NCI-H2107 treated with DMSO at 0.1 percent for 48 hours (cell line): ENCODE data around the gene ZBTB7A.

ENCODE experiments used
- DNase-seq: peaks from one replicate; lab custom pipeline; 2025; ENCODE audit not compliant: unreplicated experiment; lab: John Stamatoyannopoulos, UW

Gene ZBTB7A

DNA sequence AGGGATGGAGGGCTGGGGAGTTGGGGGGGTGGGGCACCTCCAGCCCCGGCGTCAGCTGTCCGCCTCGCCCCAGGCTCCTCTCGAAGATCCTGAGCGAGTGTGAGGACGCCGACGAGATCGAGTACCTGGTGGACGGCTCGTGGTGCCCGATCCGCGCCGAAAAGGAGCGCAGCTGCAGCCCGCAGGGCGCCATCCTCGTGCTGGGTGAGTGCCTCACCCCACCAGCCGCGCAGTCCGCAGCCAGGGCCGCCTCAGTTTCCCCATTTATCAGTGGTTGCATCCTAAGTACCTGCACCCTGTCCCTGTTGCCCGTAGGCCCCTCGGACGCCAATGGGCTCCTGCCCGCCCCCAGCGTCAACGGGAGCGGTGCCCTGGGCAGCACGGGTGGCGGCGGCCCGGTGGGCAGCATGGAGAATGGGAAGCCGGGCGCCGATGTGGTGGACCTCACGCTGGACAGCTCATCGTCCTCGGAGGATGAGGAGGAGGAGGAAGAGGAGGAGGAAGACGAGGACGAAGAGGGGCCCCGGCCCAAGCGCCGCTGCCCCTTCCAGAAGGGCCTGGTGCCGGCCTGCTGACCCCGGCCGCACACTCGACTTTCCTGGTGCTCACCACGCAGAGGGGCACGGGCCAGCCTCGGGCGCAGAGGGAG lies 29.3 kb downstream of the ZBTB7A start:
- DNase-seq = no peak

GRCh38 chr19:4036576-4037300 lies 30.0 kb downstream of the ZBTB7A start:
- no peak for DNase-seq

GRCh38 chr19:4035582-4035981 lies 31.1 kb downstream of the ZBTB7A start:
- DNase-seq = no peak

GRCh38 chr19:4035018-4035566 lies 31.6 kb downstream of the ZBTB7A start:
- no peak for DNase-seq

- no peak for DNase-seq
Measured at GRCh38 chr19:4034048-4035017, 32.4 kb downstream of the ZBTB7A start.

- no peak for DNase-seq
Measured at GRCh38 chr19:4033028-4033956, 33.4 kb downstream of the ZBTB7A start.

DNA sequence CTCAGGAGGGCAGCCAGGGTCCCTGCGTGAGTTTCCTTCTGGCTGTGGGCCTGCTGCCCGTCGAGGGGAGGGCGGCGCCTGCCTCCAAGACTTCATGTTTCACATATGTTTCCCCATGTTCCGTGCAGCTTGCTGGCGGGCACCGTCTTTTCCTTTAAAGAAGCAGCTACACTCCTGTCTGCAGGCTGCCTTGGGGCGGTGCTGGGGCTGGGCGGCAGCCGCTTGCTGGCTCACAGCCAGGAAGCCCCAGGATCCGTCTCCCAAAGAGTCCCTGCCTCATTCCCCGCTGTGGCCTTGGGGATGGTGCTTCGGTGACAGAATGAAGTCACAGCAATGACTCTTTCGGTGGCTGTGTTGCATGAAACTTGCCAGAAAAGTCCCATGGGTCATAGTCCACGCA lies 34.3 kb downstream of the ZBTB7A start:
- DNase-seq = no peak

DNA sequence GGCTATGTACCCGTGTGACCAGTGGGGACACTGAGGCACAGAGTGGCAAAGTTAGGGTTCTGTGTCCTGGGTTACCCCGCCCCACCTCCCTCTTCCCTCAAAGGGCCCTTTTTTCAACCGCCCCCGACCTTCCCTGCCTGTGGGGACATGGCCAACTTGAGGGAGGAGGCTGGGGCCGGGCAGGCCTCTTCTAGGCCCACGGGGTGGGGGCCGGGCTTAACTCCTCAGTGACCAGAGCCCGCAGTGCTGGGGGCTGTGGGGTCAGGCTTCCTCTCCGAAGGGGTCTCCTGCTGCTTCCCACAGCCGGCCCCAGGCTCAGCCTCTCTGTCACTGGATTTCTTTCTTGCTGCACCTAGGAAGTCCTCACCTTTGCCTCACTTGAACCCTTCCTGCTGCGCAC lies 35.3 kb downstream of the ZBTB7A start:
- DNase-seq = no peak

- no peak for DNase-seq
Measured at GRCh38 chr19:4030981-4031380, 35.7 kb downstream of the ZBTB7A start.

GRCh38 chr19:4030552-4030951 lies 36.1 kb downstream of the ZBTB7A start:
- DNase-seq = no peak

DNA sequence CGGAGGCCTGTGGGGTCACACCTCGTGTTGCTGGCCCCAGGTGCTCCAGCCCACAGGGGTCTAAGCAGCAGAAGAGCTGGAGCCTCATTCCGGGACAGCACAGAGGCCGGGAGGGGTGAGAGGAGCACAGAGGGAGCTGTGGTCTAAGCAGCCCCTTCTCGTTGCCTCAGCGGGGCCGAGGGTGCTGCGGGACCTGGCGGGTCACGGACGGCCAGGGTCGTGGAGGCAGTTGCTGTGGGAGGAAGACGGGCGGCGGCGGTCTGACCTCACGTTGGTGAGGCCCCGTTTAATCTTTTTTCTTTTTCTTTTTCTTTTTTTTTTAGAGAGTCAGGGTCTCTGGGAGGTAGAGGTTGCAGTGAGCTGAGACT lies 37.5 kb downstream of the ZBTB7A start:
- no peak for DNase-seq

GRCh38 chr19:4028334-4029246 lies 38.1 kb downstream of the ZBTB7A start:
- no peak for DNase-seq

- DNase-seq = no peak
Measured at GRCh38 chr19:4027146-4027545, 39.6 kb downstream of the ZBTB7A start.

GRCh38 chr19:4025317-4025716 lies 41.4 kb downstream of the ZBTB7A start:
- no peak for DNase-seq

- no peak for DNase-seq
Measured at GRCh38 chr19:4023600-4024398, 42.9 kb downstream of the ZBTB7A start.

- no peak for DNase-seq
Measured at GRCh38 chr19:4019578-4019977, 47.1 kb downstream of the ZBTB7A start.

DNA sequence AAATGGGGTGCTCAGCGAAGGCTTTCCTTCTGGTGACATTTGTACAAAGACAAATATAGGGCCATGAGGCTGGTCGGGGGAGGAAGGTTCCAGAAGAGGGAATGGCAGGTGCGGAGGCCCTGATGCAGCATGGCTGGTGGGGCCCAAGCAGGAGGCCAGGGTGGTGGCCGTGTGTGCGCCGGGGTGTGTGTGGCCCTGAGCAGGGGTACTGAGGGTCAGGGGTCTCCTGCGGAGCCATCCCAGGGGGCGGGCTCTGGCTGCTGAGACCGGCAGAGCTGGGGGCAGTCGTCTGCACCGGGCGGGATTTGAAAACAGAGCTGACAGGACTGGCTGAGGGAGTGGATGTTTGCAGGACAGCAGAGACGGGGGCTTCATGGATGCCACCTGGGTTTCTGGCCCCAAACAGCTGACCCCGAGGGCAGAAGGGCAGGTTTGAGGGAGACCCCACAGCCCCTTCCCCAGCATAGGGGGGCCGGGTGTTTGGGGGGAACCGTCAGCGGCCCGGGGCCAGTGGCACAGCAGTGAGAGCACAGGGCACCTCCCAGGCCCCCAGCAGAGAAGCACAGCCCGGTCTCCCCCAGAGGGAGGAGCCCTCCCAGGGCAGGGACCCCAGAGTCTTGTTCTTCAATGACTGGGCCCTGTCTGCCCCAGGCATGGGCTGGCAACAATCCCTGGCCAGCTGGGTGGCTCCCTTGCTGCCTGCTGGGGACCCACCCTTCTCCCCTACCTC lies 47.8 kb downstream of the ZBTB7A start:
- DNase-seq = no peak

- no peak for DNase-seq
Measured at GRCh38 chr19:4018140-4018613, 48.5 kb downstream of the ZBTB7A start.
